Measurements from ENCODE around the gene MPRIP.

GRCh38 chr17:17025621-17026020 is 16.6 kb upstream of the MPRIP start:
- TF ChIP-seq CTCF (IDR thresholded peaks at IDR 0.05; ENCODE audit: poor library complexity) (no peak), EZH2 (IDR thresholded peaks at IDR 0.05; ENCODE audit: borderline replicate concordance) (no peak)
